Activated CD8-positive, alpha-beta memory T cell treated with anti-CD3 and anti-CD28 coated beads for 36 hours (primary cell): ENCODE measurements around the gene HACL1. TPM values are rescaled to one million over a fixed set of nuclear protein-coding genes. Genes with fewer than 3 reads are reported as not detected.

Source experiments
- CTCF ChIA-PET: fragments of 350-600 bp; sonication (Branson Sonifier 250); formaldehyde crosslinking; loops from one replicate; lab custom pipeline; 2021; ENCODE audit warnings: antibody characterized with exemption; lab: Charles Lee
- POLR2A ChIA-PET: fragments of 350-600 bp; sonication (Branson Sonifier 250); formaldehyde crosslinking; loops from one replicate; lab custom pipeline; 2021; ENCODE audit warnings: antibody characterized with exemption; lab: Charles Lee
- total RNA-seq, 2 experiments: library from RNA; stranded (reverse); gene quantifications; one replicate each; pipeline ENCODE4 v1.2.3, GENCODE V29; 2021

Gene HACL1
- total RNA-seq, 2 experiments from 2014 or later = 30.7 to 35.6 TPM

GRCh38 chr3:15595955-15596354, 5.4 kb downstream of the HACL1 start:
- ChIA-PET POLR2A (no interaction called here), CTCF (no interaction called here)

GRCh38 chr3:15592968-15593367, 8.4 kb downstream of the HACL1 start:
- CTCF ChIA-PET = no interaction called here

DNA sequence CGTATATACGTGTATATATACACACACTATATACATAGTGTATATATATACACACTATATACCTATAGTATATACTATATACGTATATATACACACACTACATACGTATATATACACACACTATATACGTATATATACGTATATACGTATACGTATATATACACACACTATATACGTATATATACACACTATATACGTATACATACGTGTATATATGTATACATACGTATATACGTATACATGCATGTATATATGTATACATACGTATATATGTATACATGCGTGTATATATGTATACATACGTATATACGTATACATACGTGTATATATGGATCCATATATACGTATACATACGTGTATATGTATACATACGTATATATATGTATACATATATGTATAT, 9.4 kb downstream of the HACL1 start:
- CTCF ChIA-PET = no interaction called here
- POLR2A ChIA-PET = no interaction called here

More at GRCh38 chr3:15592968-15593367, 8.4 kb downstream of the HACL1 start:
- POLR2A ChIA-PET = no interaction called here

- ChIA-PET POLR2A (no interaction called here), CTCF (no interaction called here)
Measured at GRCh38 chr3:15591242-15591641, 10.1 kb downstream of the HACL1 start.

GRCh38 chr3:15585111-15585845, 16.1 kb downstream of the HACL1 start:
- ChIA-PET CTCF (no interaction called here), POLR2A (no interaction called here)

GRCh38 chr3:15581471-15582394, 19.6 kb downstream of the HACL1 start:
- POLR2A ChIA-PET = no interaction called here
- CTCF ChIA-PET = no interaction called here

- CTCF ChIA-PET = no interaction called here
- POLR2A ChIA-PET = no interaction called here
Measured at GRCh38 chr3:15579051-15579450, 22.3 kb downstream of the HACL1 start.

DNA sequence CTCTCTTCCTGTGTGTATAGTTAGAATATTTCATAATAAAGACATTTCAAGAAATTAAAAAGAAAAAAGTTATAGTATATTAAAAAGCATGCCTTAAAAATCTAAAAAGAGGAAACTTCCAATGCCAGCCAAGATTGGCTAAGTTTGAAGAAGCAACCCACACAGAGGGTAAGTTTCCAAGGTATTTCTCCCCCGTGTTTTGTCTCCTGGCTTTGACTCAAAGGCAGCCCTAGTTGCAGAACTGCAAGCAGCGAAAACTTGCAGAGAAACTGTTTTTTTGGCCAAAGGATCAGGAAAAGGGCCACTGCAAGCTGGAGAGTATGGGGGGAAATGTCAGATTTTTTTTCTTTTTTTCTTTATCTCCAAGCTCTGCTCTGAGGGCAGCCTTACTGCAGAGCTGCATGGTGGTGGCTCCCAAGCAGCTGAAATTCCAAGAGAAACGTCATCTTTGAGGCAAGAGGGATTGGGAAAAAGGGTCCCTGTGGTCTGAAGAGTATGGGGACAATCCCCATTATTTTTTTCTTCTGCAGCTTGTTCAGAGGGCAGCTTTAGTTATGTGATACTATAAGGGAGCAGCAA, 23.0 kb downstream of the HACL1 start:
- ChIA-PET CTCF (no interaction called here), POLR2A (no interaction called here)

GRCh38 chr3:15576475-15576874, 24.9 kb downstream of the HACL1 start:
- POLR2A ChIA-PET = no interaction called here
- CTCF ChIA-PET = interaction anchor here (0.9 kb wide), 1 partner anchor 18 kb away, joined by 3 read pairs; no protein-coding TSS in a partner anchor

- POLR2A ChIA-PET = no interaction called here
Measured at GRCh38 chr3:15575446-15575845, 25.9 kb downstream of the HACL1 start.

DNA sequence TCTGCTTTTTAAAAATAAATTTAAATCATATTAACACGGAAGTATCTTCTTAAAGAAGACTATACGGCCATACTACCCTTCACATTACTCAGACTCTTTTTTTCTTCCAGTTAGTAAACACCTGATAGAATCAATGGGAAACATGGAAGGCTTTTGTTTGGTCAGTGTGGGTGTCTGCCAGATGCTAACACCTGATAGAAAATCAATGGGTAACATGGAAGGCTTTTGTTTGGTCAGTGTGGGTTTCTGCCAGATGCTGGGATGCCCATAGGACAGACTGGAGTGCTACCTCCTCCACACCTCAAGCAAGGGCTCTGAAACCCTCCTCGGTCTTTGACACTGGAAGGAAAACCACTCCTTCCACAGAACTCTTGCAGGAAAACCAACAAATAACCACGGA, 29.2 kb downstream of the HACL1 start:
- ChIA-PET CTCF (no interaction called here), POLR2A (no interaction called here)

More at GRCh38 chr3:15575446-15575845, 25.9 kb downstream of the HACL1 start:
- CTCF ChIA-PET = no interaction called here

GRCh38 chr3:15563190-15563589, 38.2 kb downstream of the HACL1 start:
- POLR2A ChIA-PET = no interaction called here

GRCh38 chr3:15562560-15562959, 38.8 kb downstream of the HACL1 start:
- ChIA-PET POLR2A (no interaction called here), CTCF (no interaction called here)

More at GRCh38 chr3:15563190-15563589, 38.2 kb downstream of the HACL1 start:
- CTCF ChIA-PET = no interaction called here

GRCh38 chr3:15558581-15558980, 42.8 kb downstream of the HACL1 start:
- POLR2A ChIA-PET = no interaction called here
- CTCF ChIA-PET = interaction anchor here (0.9 to 1.3 kb wide), 3 partner anchors 18 to 355 kb away, joined by 3 read pairs; no protein-coding TSS in a partner anchor

GRCh38 chr3:15557511-15557946, 43.8 kb downstream of the HACL1 start:
- CTCF ChIA-PET = interaction anchor here (0.9 to 1.2 kb wide), 2 partner anchors 36 to 354 kb away, joined by 3 read pairs; no protein-coding TSS in a partner anchor
- POLR2A ChIA-PET = no interaction called here

GRCh38 chr3:15556512-15556911, 44.9 kb downstream of the HACL1 start:
- CTCF ChIA-PET = interaction anchor here (0.7 to 1.2 kb wide), 3 partner anchors 21 to 354 kb away, joined by 3 to 6 read pairs (median 5); no protein-coding TSS in a partner anchor
- POLR2A ChIA-PET = no interaction called here

DNA sequence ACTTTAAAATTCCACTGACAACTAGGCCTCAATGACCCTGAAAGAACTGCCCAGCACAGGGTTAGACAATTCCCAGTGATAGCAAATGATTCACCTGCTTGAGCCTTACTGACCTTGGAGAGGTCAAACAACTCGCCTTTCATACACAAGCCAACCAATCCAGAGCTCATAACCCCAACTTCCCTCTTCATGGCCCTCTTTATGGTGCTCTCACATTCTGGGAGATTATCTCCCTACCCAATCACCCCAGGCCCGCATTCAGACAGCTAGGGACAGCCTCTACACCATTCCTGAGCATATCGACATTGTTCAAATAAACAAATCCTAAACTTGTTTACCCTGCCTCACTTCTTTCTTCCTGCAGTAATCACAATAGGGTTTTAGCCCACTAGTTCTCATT, 47.6 kb downstream of the HACL1 start:
- POLR2A ChIA-PET = no interaction called here
- CTCF ChIA-PET = no interaction called here

DNA sequence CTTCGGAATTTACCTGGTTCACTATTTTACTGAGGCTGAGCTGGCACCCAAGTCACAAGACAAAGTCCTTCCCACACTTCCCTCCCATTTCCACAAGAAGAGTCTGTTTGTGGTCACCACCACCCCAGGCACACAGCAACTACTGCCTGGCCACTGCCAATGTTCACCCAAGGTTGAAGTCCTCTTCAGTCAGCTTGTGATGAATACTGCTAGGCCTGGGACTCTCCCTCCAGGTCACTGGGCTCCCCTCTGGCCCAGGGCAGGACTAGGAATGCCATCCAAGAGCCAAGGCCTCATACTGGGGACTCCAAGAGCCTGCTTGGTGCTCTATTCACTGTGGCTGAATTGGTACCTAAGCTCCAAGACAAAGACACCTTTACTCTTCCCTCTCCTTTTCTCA, 49.5 kb downstream of the HACL1 start:
- CTCF ChIA-PET = no interaction called here
- POLR2A ChIA-PET = no interaction called here

GRCh38 chr3:15549846-15550245, 51.5 kb downstream of the HACL1 start:
- ChIA-PET POLR2A (no interaction called here), CTCF (no interaction called here)

- POLR2A ChIA-PET = no interaction called here
- CTCF ChIA-PET = no interaction called here
Measured at GRCh38 chr3:15542614-15543013, 58.8 kb downstream of the HACL1 start.
